Stimulated activated CD8-positive, alpha-beta memory T cell treated with anti-CD3 and anti-CD28 coated beads, Interleukin-7, amount 100 ng/mL, for 48 hours (primary cell): ENCODE data around the gene EVA1C.
A peak's percentile ranks its signal among the peaks of the same experiment; 100 is the strongest.
"Not testable (repeated sequence)": the region's sequence is repeated elsewhere in the genome, so short reads cannot be mapped to it uniquely, and the experiment has no call there.

ENCODE experiments used
- DNase-seq, 2 donors: peaks; one replicate each; pipeline ENCODE4 v3.0.0-alpha.2; 2020; ENCODE audit warnings: low read depth in 1 of 2; ENCODE audit errors: extremely low read depth in 1 of 2

The EVA1C gene

DNA sequence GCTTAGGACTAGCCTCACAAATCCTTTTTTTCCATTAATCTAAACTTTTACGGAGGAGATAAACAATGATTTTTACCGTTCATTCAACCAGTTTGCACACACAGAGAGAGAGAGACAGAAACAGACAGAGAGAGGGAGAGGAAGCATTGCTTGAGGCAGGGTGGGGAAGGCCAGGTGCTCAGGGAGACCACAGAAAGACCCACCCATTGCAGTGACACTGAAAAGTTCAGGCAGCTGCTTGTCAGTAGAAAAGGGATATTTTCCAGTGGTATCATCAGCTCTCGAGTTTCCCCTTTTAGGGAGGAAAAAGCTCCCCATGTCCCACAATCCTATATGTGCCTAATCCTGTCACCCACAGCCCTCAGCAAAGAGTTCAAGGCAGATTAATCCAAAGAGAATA is 145.6 kb downstream of the EVA1C start:
- no peak for DNase-seq

DNA sequence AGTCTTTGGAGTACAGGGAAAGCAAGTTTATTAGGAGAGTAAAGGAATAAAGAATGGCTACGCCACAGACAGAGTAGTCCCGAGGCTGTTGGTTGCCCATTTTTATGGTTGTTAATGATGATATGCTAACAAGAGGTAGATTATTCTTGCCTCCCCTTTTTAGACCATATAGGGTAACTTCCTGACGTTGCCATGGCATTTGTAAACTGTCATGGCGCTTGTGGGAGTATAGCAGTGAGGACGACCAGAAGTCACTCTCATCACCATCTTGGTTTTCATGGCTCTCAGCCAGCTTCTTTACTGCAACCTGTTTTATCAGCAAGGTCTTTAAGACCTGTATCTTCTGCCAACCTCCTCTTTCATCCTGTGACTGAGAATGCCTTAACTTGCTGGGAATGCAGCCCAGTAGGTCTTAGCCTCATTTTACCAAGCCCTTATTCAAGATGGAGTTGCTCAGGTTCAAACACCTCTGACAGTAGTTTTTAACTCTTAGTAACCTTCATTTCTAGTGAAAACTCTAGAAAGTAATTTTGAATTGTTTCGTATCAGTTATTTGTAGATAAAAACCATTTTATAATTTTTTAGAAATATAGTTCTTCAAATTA is 146.6 kb downstream of the EVA1C start:
- DNase-seq, result no peak

GRCh38 chr21:32560896-32561295 is 148.4 kb downstream of the EVA1C start:
- DNase-seq, result no peak

- DNase-seq, result not testable (repeated sequence)
These were observed 149.0 kb downstream of the EVA1C start for GRCh38 chr21:32561476-32561875.

DNA sequence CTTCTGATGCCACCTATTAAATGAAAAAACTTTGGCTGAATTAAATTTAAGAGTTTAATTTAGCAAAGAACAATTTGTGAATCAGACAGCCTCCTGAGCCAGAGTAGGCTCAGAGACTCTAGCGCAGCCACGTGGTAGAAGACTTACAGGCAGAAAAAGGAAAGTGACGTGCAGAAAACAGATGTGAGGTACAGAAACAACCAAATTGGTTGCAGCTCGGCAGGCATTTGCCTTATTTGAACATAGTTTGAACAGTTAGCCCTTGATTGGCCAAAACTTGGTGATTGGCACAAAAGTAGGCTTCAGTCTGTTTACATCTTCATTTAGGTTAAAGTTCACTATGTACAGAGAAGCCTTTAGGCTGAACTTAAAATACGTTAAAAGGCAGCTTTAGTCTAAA is 149.9 kb downstream of the EVA1C start:
- peak in 1 of 2 donors; percentile 18 for DNase-seq

DNA sequence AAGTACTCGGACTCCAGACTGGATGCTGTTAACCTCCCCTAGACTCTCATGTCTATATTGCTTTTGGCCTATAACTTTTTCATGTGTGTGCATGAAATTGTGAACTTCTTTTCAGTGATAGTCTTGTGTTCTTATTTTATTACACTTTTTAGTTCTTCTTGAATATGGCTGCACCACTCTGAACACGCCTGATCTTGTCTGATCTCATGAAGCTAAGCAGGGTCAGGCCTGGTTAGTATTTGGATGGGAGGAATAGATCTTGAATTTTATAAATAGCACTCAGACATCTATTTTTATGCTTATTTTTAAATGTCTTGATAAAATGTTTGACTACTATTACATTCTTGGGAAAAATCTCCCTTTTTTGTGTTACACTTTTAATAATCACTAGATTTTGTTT is 150.4 kb downstream of the EVA1C start:
- DNase-seq, result no peak
